ENCODE measurements around the gene CCN2. TPM values are rescaled to one million over a fixed set of nuclear protein-coding genes. Genes with fewer than 3 reads are reported as not detected.
A peak's percentile ranks its signal among the peaks of the same experiment; 100 is the strongest.

CCN2 gene
- total RNA-seq, 1 donor from 2014 or later, result 54.5 TPM

DNA sequence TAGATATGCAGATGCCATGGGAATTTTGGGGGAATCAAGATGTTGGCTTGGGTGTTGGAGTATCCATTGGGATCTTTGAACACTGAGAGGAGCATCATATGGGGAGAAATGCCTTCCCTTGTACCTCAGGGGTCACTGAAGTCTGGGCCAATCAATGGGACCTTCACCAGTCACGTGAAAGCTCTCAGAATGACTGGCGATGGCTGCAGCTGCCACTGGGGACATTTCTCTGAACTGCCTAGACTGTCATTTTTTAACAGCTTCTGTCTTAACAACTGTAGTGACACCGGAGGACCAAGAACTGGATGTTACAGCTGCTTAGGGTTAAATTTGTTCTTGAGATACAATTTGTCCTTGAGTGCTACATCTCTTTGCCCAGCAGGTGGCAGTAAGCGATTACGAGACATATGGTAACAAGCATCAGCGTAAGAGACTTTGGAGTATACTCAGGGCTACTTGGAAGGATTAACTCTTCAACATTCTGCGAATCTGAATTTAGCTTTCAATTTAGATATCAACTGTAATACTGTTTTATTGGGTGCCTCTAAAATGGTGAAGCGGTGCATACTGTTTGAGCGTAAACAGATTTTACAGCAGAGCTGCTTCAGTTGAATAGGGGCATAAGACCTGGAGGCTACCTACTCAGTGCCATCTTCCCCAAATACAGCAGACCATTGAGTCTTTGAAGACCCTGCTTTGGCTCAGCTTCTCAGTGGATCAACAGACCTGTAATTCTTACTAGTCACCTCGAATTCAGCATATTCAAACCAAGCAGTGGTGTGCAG lies 36.0 kb downstream of the CCN2 start:
- no peaks in the 10 kb centered on the region for H4K20me1 ChIP-seq (ENCODE audit: low read depth)
- no peaks in the 10 kb centered on the region for H3K36me3 Mint-ChIP-seq
- TF ChIP-seq EZH2phosphoT487 (IDR thresholded peaks at IDR 0.05) (no peak), EZH2 (IDR thresholded peaks at IDR 0.05) (no peak)
- TF ChIP-seq, protein P1, sequence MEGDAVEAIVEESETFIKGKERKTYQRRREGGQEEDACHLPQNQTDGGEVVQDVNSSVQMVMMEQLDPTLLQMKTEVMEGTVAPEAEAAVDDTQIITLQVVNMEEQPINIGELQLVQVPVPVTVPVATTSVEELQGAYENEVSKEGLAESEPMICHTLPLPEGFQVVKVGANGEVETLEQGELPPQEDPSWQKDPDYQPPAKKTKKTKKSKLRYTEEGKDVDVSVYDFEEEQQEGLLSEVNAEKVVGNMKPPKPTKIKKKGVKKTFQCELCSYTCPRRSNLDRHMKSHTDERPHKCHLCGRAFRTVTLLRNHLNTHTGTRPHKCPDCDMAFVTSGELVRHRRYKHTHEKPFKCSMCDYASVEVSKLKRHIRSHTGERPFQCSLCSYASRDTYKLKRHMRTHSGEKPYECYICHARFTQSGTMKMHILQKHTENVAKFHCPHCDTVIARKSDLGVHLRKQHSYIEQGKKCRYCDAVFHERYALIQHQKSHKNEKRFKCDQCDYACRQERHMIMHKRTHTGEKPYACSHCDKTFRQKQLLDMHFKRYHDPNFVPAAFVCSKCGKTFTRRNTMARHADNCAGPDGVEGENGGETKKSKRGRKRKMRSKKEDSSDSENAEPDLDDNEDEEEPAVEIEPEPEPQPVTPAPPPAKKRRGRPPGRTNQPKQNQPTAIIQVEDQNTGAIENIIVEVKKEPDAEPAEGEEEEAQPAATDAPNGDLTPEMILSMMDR (IDR thresholded peaks at IDR 0.05), result peak; percentile 85
- H3K36me3 ChIP-seq, result no peaks in the 10 kb centered on the region
- H3K4me3 Mint-ChIP-seq, result no peak overlapping the region
- no peaks in the 10 kb centered on the region for H3K27me3 Mint-ChIP-seq (ENCODE audit: insufficient read depth, low read depth)
- no peaks in the 10 kb centered on the region for H3K4me1 Mint-ChIP-seq
- no peaks in the 10 kb centered on the region for H3K9me3 ChIP-seq (ENCODE audit: low read depth)
- H3K4me2 ChIP-seq, result no peak overlapping the region
- H3K27ac Mint-ChIP-seq, result no peak overlapping the region
- no peaks in the 10 kb centered on the region for H3K4me1 ChIP-seq
- H3K79me2 ChIP-seq (ENCODE audit: low read depth), result no peaks in the 10 kb centered on the region
- no peak overlapping the region for H3K9ac ChIP-seq
- H3K9me3 Mint-ChIP-seq, result peaks cover 2% of the 10 kb centered on the region
- no peak overlapping the region for H2AFZ ChIP-seq (replicated peaks)
- no peak overlapping the region for H3K27ac ChIP-seq
- H3K27me3 ChIP-seq, result no peaks in the 10 kb centered on the region
- no peak overlapping the region for H3K4me3 ChIP-seq
- DNase-seq (ENCODE audit: low spot score), result peak; percentile 80
- H3F3A ChIP-seq (ENCODE audit: low read depth), result no peaks in the 10 kb centered on the region

DNA sequence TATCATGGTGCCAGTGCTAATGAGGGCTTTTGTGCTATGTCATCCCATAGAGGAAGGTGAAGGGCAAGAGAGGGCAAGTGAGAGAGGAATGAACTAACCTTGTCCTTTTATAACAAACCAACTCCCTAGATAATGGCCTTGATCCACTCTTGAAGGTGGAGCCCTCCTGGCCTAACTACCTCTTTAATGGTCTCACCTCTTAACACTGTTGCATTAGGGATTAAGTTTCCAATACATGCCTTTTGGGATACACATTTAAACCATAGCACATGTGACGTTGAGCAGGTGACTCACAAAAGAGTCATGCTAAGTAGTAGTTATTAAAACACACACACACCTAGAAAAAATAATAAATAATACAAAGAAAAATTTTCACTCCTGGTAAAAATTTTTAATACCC lies 36.9 kb downstream of the CCN2 start:
- no peaks in the 10 kb centered on the region for H3K36me3 ChIP-seq

DNA sequence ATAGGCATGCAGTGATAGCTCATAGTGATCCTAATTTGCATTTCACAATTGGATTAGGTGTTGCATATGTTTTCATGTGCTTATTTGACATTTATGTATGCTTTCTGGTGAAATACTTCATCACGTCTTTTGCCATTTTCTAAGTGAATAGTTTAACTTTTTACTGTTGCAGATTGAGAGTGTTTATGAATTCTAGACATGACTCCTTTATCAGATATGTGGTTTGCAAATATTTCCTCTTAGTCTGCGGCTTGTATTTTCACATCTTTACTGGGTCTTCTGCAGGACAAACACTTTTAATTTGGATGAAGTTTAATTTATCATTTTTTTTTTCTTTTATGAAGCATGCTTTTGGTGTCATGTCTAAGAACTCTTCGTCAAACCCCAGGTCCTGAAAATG lies 39.2 kb downstream of the CCN2 start:
- Histone ChIP-seq H3K27ac (no peak overlapping the region), H2AFZ (replicated peaks) (no peak overlapping the region), H3K27me3 (no peaks in the 10 kb centered on the region), H3F3A (ENCODE audit: low read depth) (no peaks in the 10 kb centered on the region), H3K9ac (no peak overlapping the region), H3K79me2 (ENCODE audit: low read depth) (no peaks in the 10 kb centered on the region), H3K4me1 (no peaks in the 10 kb centered on the region), H4K20me1 (ENCODE audit: low read depth) (no peaks in the 10 kb centered on the region), H3K4me2 (no peak overlapping the region), H3K4me3 (no peak overlapping the region), H3K9me3 (ENCODE audit: low read depth) (no peaks in the 10 kb centered on the region), H3K36me3 (no peaks in the 10 kb centered on the region)
- Mint-ChIP-seq H3K4me3 (no peak overlapping the region), H3K27me3 (ENCODE audit: insufficient read depth, low read depth) (peaks cover 2% of the 10 kb centered on the region), H3K4me1 (no peaks in the 10 kb centered on the region), H3K9me3 (no peaks in the 10 kb centered on the region), H3K27ac (no peak overlapping the region), H3K36me3 (no peaks in the 10 kb centered on the region)
- TF ChIP-seq, protein P1 (IDR thresholded peaks at IDR 0.05), result no peak
- no peak for TF ChIP-seq EZH2phosphoT487 (IDR thresholded peaks at IDR 0.05)
- TF ChIP-seq EZH2 (IDR thresholded peaks at IDR 0.05), result no peak
- DNase-seq (ENCODE audit: low spot score), result no peak

More for the DNA sequence above, 36.9 kb downstream of the CCN2 start:
- Histone ChIP-seq H3K9ac (no peak overlapping the region), H3K27me3 (no peaks in the 10 kb centered on the region), H2AFZ (replicated peaks) (no peak overlapping the region), H3K4me1 (no peaks in the 10 kb centered on the region), H3K4me3 (no peak overlapping the region), H3F3A (ENCODE audit: low read depth) (no peaks in the 10 kb centered on the region), H4K20me1 (ENCODE audit: low read depth) (no peaks in the 10 kb centered on the region), H3K27ac (no peak overlapping the region), H3K9me3 (ENCODE audit: low read depth) (no peaks in the 10 kb centered on the region), H3K4me2 (no peak overlapping the region), H3K79me2 (ENCODE audit: low read depth) (no peaks in the 10 kb centered on the region)
- Mint-ChIP-seq H3K4me1 (no peaks in the 10 kb centered on the region), H3K27me3 (ENCODE audit: insufficient read depth, low read depth) (no peaks in the 10 kb centered on the region), H3K36me3 (no peaks in the 10 kb centered on the region), H3K4me3 (no peak overlapping the region), H3K27ac (no peak overlapping the region), H3K9me3 (peaks cover 2% of the 10 kb centered on the region)
- TF ChIP-seq, protein P1 (IDR thresholded peaks at IDR 0.05), result no peak
- TF ChIP-seq EZH2 (IDR thresholded peaks at IDR 0.05), result no peak
- DNase-seq (ENCODE audit: low spot score), result no peak
